Spleen (tissue), 7 donors: ENCODE results near the gene FXYD6.

ENCODE experiments used
- POLR2A ChIP-seq, 3 donors: fragments of 450-650 bp; IDR thresholded peaks; one replicate each; pipeline ENCODE4 v1.5.1; 2017; ENCODE audit warnings: antibody characterized with exemption in 3 of 3, mild to moderate bottlenecking in 1 of 3
- POLR2AphosphoS5 ChIP-seq, 3 donors: sonication (generic); formaldehyde crosslinking; IDR thresholded peaks; one replicate each; pipeline ENCODE4 v1.5.1; 2017; ENCODE audit warnings: antibody characterized with exemption in 3 of 3
- TF ChIP-seq, protein P1 (sequence below), 11 experiments: fragments of 200-600 bp in 7 of 11; fragments of 450-650 bp in 4 of 11; sonication (generic) in 4 of 11; IDR thresholded peaks in 8 of 11; conservative IDR thresholded peaks in 3 of 11; 1 replicate in 7 of 11; 2 replicates in 4 of 11; pipeline versions ENCODE4 v1.4.0 to v1.8.0; 2016 to 2021; ENCODE audit warnings: antibody characterized with exemption in 11 of 11, inconsistent platforms in 4 of 11, mild to moderate bottlenecking in 1 of 11
- donor health status: DM: no; HTN: no; CAD: no; lungs with moderate emphysema.
- donor health status: DM: no; HTN: no; CAD: no.
- donor health status: DM: no; HTN: no; CAD: no.

DNA sequence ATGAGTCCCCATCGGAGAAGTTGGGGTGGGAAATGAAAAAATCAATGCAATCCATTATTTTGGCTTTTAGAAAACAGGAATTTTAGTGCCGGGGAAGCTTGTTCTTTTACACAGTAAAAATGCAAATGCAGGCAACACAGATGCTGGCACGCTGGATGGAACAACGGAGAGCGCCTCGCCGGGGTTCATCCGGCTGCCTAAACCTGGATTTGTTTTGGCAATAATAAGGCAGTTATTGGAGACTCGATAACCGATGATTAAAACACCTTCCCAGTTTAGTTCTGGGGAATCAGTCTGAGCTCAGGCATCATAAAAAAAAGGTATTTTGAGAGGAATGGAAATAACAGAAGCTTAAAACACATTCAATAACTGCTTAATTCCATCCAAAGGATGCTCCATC is 82.3 kb downstream of the FXYD6 start:
- TF ChIP-seq, protein P1, sequence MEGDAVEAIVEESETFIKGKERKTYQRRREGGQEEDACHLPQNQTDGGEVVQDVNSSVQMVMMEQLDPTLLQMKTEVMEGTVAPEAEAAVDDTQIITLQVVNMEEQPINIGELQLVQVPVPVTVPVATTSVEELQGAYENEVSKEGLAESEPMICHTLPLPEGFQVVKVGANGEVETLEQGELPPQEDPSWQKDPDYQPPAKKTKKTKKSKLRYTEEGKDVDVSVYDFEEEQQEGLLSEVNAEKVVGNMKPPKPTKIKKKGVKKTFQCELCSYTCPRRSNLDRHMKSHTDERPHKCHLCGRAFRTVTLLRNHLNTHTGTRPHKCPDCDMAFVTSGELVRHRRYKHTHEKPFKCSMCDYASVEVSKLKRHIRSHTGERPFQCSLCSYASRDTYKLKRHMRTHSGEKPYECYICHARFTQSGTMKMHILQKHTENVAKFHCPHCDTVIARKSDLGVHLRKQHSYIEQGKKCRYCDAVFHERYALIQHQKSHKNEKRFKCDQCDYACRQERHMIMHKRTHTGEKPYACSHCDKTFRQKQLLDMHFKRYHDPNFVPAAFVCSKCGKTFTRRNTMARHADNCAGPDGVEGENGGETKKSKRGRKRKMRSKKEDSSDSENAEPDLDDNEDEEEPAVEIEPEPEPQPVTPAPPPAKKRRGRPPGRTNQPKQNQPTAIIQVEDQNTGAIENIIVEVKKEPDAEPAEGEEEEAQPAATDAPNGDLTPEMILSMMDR (IDR thresholded peaks at IDR 0.05 in 8 of 11, conservative IDR thresholded peaks at IDR 0.05 in 3 of 11) = no peak
- no peak for TF ChIP-seq POLR2A (IDR thresholded peaks at IDR 0.05)
- TF ChIP-seq POLR2AphosphoS5 (IDR thresholded peaks at IDR 0.05) = no peak
